GM19035 (cell line): ENCODE measurements around the gene CFAP210.
"Not testable (repeated sequence)": the region's sequence is repeated elsewhere in the genome, so short reads cannot be mapped to it uniquely, and the experiment has no call there.

Experiments used
- ATAC-seq: cut with Tn5 transposase; IDR thresholded peaks from one replicate; pipeline ENCODE4 v1.9.1; 2021; ENCODE audit not compliant: unreplicated experiment

The CFAP210 gene

DNA sequence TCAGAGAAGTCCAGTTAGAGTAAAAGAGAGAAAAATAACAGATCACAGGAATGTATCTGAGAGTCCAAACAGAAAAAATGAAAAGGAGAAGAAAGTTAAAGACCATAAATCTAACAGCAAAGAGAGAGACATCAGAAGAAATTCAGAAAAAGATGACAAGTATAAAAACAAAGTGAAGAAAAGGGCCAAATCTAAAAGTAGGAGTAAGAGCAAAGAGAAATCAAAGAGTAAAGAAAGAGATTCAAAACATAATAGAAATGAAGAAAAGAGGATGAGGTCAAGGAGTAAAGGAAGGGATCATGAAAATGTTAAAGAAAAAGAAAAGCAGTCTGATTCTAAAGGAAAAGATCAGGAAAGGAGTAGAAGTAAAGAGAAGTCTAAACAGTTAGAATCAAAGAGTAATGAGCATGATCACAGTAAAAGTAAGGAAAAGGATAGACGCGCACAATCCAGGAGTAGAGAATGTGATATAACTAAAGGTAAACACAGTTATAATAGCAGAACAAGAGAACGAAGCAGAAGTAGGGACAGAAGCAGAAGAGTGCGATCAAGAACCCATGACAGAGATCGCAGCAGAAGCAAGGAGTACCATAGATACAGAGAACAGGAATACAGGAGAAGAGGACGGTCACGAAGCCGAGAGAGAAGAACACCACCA is 57.6 kb downstream of the CFAP210 start:
- ATAC-seq: no peak

DNA sequence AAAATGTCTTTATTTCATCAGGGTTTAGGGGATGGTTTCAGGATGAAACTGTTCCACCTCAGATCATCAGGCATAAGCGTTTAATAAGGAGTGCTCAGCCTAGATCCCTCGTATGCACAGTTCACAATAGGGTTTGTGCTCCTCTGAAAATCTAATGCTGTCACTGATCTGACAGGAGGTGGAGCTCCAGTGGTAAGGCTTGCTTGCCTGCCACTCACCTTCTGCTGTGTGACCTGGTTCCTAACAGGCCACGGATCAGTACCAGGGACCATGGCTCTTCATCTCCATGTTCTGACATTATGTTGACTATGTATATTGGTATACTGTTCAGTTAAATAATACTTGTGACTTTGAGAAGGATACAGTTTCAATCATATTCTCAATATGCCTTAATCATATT is 68.4 kb downstream of the CFAP210 start:
- no peak for ATAC-seq

DNA sequence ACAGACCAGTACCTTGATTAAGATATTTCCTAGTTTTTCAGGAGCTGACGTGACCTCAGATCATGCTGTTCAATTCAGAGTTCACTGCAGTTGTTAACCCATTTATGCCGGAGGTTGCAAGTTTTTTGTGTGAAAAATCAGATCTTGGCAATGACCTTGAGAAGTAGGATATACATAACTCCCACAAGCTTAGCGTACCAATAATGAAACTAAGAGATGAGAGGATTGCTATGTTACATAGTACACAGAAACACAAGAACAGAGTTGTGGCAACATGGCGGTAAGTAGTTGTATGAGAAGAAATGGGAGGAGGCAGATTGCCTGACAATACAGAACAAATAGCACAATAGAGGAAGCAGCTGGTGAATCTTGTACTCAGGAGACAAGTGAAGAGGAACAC is 71.0 kb downstream of the CFAP210 start:
- no peak for ATAC-seq

DNA sequence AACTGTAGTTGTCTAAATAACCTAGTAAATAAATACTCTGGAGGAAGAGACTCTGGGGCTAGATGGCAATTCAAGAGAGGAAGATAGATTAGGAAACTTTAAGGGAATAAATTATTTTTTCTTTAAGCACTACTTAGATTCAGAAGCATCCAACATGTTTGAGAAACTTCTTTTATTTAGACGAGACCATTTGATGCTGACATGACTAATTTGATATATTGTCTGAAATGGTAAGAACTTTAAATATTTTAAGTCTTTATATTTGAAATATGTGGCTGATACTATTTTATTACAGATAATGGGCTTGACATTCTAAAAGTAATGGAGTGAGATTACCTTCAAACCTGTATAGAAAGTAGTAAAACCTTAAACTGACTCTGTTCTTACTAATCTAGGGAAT is 73.7 kb downstream of the CFAP210 start:
- no peak for ATAC-seq

DNA sequence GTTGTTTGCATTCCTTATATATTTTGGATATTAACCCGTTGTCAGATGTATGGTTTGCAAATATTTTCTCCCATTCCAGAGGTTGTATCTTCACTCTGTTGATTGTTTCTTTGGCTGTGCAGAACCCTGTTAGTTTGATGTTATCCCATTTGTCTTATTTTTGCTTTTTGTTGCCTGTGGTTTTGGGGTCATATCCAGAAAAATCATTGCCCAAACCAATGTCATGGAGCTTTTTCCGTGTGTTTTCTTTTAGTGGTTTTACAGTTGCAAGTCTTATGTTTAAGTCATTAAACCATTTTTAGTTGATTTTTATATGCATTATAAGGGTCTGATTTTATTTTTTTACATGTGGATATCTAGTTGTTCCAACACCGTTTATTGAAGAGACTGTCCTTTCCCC is 74.3 kb downstream of the CFAP210 start:
- no peak for ATAC-seq

DNA sequence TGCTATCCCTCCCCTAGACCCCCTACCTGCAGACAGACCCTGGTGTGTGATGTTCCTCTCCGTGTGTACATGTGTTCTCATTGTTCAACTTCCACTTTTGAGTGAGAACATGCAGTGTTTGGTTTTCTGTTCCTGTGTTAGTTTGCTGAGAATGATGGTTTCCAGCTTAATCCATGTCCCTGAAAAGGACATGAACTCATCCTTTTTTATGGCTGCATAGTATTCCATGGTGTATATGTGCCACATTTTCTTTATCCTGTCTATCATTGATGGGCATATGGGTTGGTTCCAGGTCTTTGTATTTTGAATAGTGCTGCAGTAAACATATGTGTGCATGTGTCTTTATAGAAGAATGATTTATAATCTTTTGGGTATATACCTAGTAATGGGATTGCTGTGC is 78.2 kb downstream of the CFAP210 start:
- not testable (repeated sequence) for ATAC-seq

DNA sequence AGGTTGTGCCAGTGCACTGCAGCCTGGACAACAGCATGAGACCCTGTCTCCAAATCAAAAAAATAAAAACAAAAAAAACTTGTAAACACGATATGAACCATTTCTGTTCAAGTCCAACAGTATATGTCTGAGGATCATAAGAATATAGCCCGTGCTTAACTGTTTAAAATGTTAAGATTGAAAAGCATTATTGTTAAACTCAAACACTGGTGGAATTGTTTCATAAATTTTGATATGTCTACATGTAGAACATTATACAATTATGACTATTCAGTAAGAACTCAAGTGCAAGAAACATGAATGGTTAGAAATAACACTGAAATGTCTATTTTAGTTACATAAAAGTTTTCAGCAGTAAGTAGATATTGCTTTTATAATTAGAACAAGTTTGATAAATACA is 80.3 kb downstream of the CFAP210 start:
- ATAC-seq: no peak

DNA sequence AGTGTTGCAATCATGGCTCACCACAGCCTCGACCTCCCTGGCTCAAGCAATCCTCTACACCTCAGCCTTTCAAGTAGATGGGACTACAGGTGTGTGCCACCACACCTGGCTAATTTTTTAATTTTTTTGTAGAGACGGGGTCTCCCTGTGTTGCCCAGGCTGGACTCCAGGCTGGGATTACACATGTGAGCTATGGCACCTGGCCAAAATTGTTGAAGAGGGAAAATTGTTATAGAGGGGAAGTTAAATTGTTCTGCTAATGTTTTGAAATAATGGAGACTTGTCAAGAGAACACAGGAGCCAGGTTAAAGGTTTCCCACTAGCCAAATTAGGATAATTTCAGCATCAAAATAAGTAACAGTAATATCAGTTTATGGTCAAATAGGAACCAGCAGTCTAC is 84.9 kb downstream of the CFAP210 start:
- no peak for ATAC-seq

DNA sequence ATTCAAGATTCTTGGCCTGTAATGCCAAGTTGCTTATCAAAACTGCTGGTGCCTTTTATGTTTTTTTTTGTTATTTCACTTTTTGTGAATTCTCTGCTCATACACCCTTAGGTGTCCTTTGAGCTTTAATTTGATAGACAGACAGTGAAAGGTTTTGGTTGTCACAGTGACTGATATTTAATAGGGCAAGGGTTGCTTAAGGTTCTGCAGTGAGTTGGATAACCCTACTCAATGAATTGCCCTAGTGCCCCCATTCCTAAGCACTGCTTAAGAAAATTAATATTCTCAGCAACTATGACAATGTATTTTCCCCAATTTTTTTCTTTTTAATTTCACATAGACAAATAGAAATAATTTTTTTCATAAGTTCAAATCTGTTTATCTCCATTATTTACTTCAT is 94.6 kb downstream of the CFAP210 start:
- ATAC-seq: no peak

DNA sequence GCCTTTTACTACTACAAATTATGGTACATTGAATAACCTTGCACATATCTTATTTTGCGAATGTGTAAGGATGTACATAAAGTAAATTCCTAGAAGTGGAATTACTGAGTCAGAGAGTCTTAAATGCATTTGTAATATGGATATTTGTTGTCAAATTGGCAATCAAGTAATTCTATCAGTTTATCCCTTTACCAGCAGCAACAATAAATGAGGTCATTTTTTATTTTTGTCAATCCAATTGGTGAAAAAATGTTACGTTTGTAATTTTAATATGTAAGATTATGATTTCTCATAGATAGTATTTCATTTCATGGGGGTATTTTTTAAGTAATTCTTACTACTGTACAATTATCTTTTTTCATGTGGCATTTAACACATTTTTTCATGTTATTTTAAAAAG is 95.2 kb downstream of the CFAP210 start:
- ATAC-seq: no peak

DNA sequence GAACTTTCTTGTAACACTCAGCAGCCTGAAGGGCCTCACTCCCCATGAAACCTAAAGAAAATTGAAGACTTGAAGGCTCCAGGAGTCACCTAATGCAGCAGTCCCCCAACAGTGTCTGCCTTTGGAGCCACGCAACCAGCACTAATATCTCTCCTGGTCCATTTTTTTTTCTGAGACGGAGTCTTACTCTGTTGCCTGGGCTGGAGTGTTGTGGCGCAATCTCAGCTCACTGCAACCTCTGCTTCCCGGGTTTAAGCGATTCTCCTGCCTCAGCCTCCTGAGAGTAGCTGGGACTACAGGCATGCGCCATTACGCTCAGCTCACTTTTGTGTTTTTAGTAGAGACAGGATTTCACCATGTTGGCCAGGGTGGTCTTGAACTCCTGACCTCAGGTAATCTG is 97.7 kb downstream of the CFAP210 start:
- ATAC-seq: not testable (repeated sequence)
